Activated B cell treated with CpG ODN at 0.5 μM for 24 hours (primary cell): ENCODE measurements around the gene RPL22L1. TPM values are rescaled to one million over a fixed set of nuclear protein-coding genes. Genes with fewer than 3 reads are reported as not detected.

Experiments
- ATAC-seq: fragments of 200-7000 bp; cut with Tn5 transposase; one replicate; pipeline ENCODE4 v1.10.0; 2021; ENCODE audit warnings: low read depth, mild to moderate bottlenecking, moderate library complexity
- CTCF ChIA-PET: fragments of 350-600 bp; sonication (Branson Sonifier 250); formaldehyde crosslinking; loops from one replicate; lab custom pipeline; 2021; ENCODE audit warnings: antibody characterized with exemption; lab: Charles Lee
- POLR2A ChIA-PET: fragments of 350-600 bp; sonication (Branson Sonifier 250); formaldehyde crosslinking; loops from one replicate; lab custom pipeline; 2021; ENCODE audit warnings: antibody characterized with exemption; lab: Charles Lee
- DNase-seq: peaks from one replicate; pipeline ENCODE4 v3.0.0; 2022
- H3K27ac Mint-ChIP-seq: one replicate; pipeline ENCODE4 v1.8.0; 2020; ENCODE audit warnings: mixed read lengths
- H3K27me3 Mint-ChIP-seq: one replicate; pipeline ENCODE4 v1.8.0; 2021; ENCODE audit warnings: mixed read lengths
- H3K36me3 Mint-ChIP-seq: one replicate; pipeline ENCODE4 v1.8.0; 2021; ENCODE audit warnings: low read depth, mixed read lengths
- H3K4me1 Mint-ChIP-seq: one replicate; pipeline ENCODE4 v1.8.0; 2021; ENCODE audit warnings: mixed read lengths
- H3K4me3 Mint-ChIP-seq: one replicate; pipeline ENCODE4 v1.8.0; 2020; ENCODE audit warnings: mild to moderate bottlenecking, mixed read lengths
- H3K9me3 Mint-ChIP-seq: one replicate; pipeline ENCODE4 v1.8.0; 2020; ENCODE audit warnings: mixed read lengths
- CTCF ChIP-seq: fragments of 200-600 bp; IDR thresholded peaks from one replicate; pipeline ENCODE4 v1.8.0; 2022; ENCODE audit warnings: antibody characterized with exemption, mild to moderate bottlenecking
- intact Hi-C: fragments of 100-400 bp; cut with micrococcal nuclease; formaldehyde crosslinking; loops from one replicate; pipeline ENCODE4 v1.15.1; 2024
- total RNA-seq: library from RNA; stranded (reverse); gene quantifications from 2 replicates; pipeline ENCODE4 v1.2.3, GENCODE V29; 2022

Gene RPL22L1
- total RNA-seq, 1 donor from 2014 or later = 109 TPM

GRCh38 chr3:170910542-170910941 lies 40.5 kb upstream of the RPL22L1 start:
- intact Hi-C loops = no loop called here
- H3K4me3 Mint-ChIP-seq = no peak overlapping the region
- no peak for DNase-seq
- no peak for TF ChIP-seq CTCF
- ATAC-seq = no peak
- no peak overlapping the region for H3K27ac Mint-ChIP-seq
- H3K9me3 Mint-ChIP-seq = peaks cover 14% of the 10 kb centered on the region
- no peaks in the 10 kb centered on the region for H3K27me3 Mint-ChIP-seq
- ChIA-PET CTCF (no interaction called here), POLR2A (interaction anchor here (3.2 kb wide), 1 partner anchor 40 kb away, joined by 42 read pairs; the partner anchor contains the start of gene RPL22L1)
- peaks cover 2% of the 10 kb centered on the region for H3K36me3 Mint-ChIP-seq
- H3K4me1 Mint-ChIP-seq = peaks cover 18% of the 10 kb centered on the region

GRCh38 chr3:170909129-170909903 lies 39.3 kb upstream of the RPL22L1 start:
- peak overlapping the region; percentile 86 for H3K27ac Mint-ChIP-seq
- intact Hi-C loops = loop anchor here (5.0 to 10.0 kb wide), 2 partner anchors 552 to 555 kb away; partner anchors contain the start of genes SKIL and TNIK
- H3K27me3 Mint-ChIP-seq = no peaks in the 10 kb centered on the region
- no peak for DNase-seq
- no peak for ATAC-seq
- ChIA-PET CTCF (interaction anchor here (0.9 kb wide), 1 partner anchor 40 kb away, joined by 3 read pairs; no protein-coding TSS in a partner anchor), POLR2A (interaction anchor here (0.6 to 3.2 kb wide), 4 partner anchors 39 to 570 kb away, joined by 3 to 42 read pairs (median 6); partner anchors contain the start of gene RPL22L1)
- H3K4me1 Mint-ChIP-seq = peaks cover 18% of the 10 kb centered on the region
- peaks cover 2% of the 10 kb centered on the region for H3K36me3 Mint-ChIP-seq
- peak overlapping the region; percentile 19 for H3K4me3 Mint-ChIP-seq
- TF ChIP-seq CTCF = no peak
- peaks cover 14% of the 10 kb centered on the region for H3K9me3 Mint-ChIP-seq

- H3K4me1 Mint-ChIP-seq = peaks cover 18% of the 10 kb centered on the region
- H3K27me3 Mint-ChIP-seq = no peaks in the 10 kb centered on the region
- peak; percentile 77 for DNase-seq
- ChIA-PET CTCF (interaction anchor here (0.5 to 0.9 kb wide), 2 partner anchors 39 to 593 kb away, joined by 3 to 4 read pairs; no protein-coding TSS in a partner anchor), POLR2A (interaction anchor here (1.0 to 3.2 kb wide), 4 partner anchors 38 to 685 kb away, joined by 3 to 42 read pairs (median 5); partner anchors contain the start of gene RPL22L1)
- H3K27ac Mint-ChIP-seq = peak within 1 kb of the TSS; percentile 86
- H3K36me3 Mint-ChIP-seq = peaks cover 2% of the 10 kb centered on the region
- peak within 1 kb of the TSS; percentile 94 for H3K4me3 Mint-ChIP-seq
- H3K9me3 Mint-ChIP-seq = peaks cover 14% of the 10 kb centered on the region
- ATAC-seq = peak; percentile 95
- intact Hi-C loops = loop anchor here (1.0 to 10.0 kb wide), 4 partner anchors 38 to 1143 kb away; partner anchors contain the start of genes RPL22L1, SKIL, TERC and TNIK
- TF ChIP-seq CTCF = no peak
These were observed 38.5 kb upstream of the RPL22L1 start, which contains the start of gene EIF5A2 for GRCh38 chr3:170908235-170909116. TSS of gene EIF5A2 (minus strand) at chr3:170908637. CDS start at chr3:170907806, 831 bp downstream.

GRCh38 chr3:170907637-170908234 lies 37.7 kb upstream of the RPL22L1 start:
- no peak for DNase-seq
- TF ChIP-seq CTCF = no peak
- no peak for ATAC-seq
- Mint-ChIP-seq H3K27me3 (no peaks in the 10 kb centered on the region), H3K4me3 (peak overlapping the region; percentile 94), H3K9me3 (peaks cover 12% of the 10 kb centered on the region), H3K27ac (no peak overlapping the region), H3K36me3 (peaks cover 2% of the 10 kb centered on the region), H3K4me1 (peaks cover 18% of the 10 kb centered on the region)
- POLR2A ChIA-PET = interaction anchor here (1.1 to 3.2 kb wide), 3 partner anchors 38 to 684 kb away, joined by 3 to 42 read pairs (median 3); partner anchors contain the start of gene RPL22L1
- CTCF ChIA-PET = interaction anchor here (0.5 kb wide), 1 partner anchor 593 kb away, joined by 4 read pairs; no protein-coding TSS in a partner anchor
- intact Hi-C loops = loop anchor here (1.0 to 10.0 kb wide), 4 partner anchors 37 to 1142 kb away; partner anchors contain the start of genes RPL22L1, SKIL, TERC and TNIK
